Endothelial cell of umbilical vein (primary cell): ENCODE data around the gene ALLC. TPM values are rescaled to one million over a fixed set of nuclear protein-coding genes. Genes with fewer than 3 reads are reported as not detected.

Experiments
- BruUV-seq: library from RNA; stranded (reverse); fragments of 400-500 nt; replicated peaks from 2 replicates; lab custom pipeline; 2021; lab: Mats Ljungman, UMichigan
- CTCF ChIA-PET: fragments of 300-600, 350-600 bp; sonication (Branson Sonifier 250); formaldehyde crosslinking; loops from one replicate; lab custom pipeline; 2021; ENCODE audit warnings: antibody characterized with exemption, inconsistent platforms; lab: Charles Lee
- POLR2A ChIA-PET: fragments of 300-600, 350-600 bp; sonication (Branson Sonifier 250); formaldehyde crosslinking; loops from one replicate; lab custom pipeline; 2021; ENCODE audit warnings: antibody characterized with exemption, inconsistent platforms; lab: Charles Lee
- DNase-seq: peaks from one replicate; pipeline ENCODE4 v3.0.0-alpha.2; 2011; ENCODE audit warnings: low read depth, low spot score
- FAIRE-seq: peaks from 2 replicates; lab custom pipeline; 2011; peaks lifted over from hg19 to GRCh38; lab: Jason Lieb, UNC
- H2AFZ ChIP-seq: 2 replicates; pipeline ENCODE4 v1.6.0; 2012; ENCODE audit warnings: low read depth, low read length, control low read depth, inconsistent platforms
- H3K27ac ChIP-seq: 2 replicates; pipeline ENCODE4 v1.5.1; 2011; ENCODE audit warnings: low read depth, mild to moderate bottlenecking, control low read depth, low read length, moderate library complexity; ENCODE audit not compliant: insufficient read depth
- H3K27me3 ChIP-seq, 2 experiments: 2 replicates each; pipeline versions ENCODE4 v1.6.0 to v1.6.1; 2011; ENCODE audit warnings: low read length in 2 of 2, mixed read lengths in 1 of 2; ENCODE audit not compliant: control insufficient read depth in 2 of 2, insufficient read depth in 2 of 2
- H3K36me3 ChIP-seq, 2 experiments: 2 replicates in 1 of 2; 3 replicates in 1 of 2; pipeline ENCODE4 v1.5.1; 2011; ENCODE audit warnings: low read length in 2 of 2, mild to moderate bottlenecking in 1 of 2, moderate library complexity in 1 of 2; ENCODE audit not compliant: control insufficient read depth in 2 of 2, insufficient read depth in 2 of 2; ENCODE audit errors: extremely low read depth in 1 of 2
- H3K4me1 ChIP-seq: 3 replicates; pipeline ENCODE4 v1.5.1; 2011; ENCODE audit warnings: mild to moderate bottlenecking, low read length; ENCODE audit not compliant: control insufficient read depth, insufficient read depth; ENCODE audit errors: extremely low read depth
- H3K4me2 ChIP-seq: 2 replicates; pipeline ENCODE4 v1.6.1; 2011; ENCODE audit warnings: low read length, control low read depth, mixed read lengths; ENCODE audit not compliant: insufficient read depth
- H3K4me3 ChIP-seq, 3 experiments: fragments of 200-600 bp in 1 of 3; sonication (generic), shearing (Covaris generic) in 1 of 3; replicated peaks in 1 of 3; 2 replicates each; pipeline ENCODE4 v1.5.1; 2011 to 2016; ENCODE audit warnings: control low read depth in 3 of 3, low read length in 3 of 3, mild to moderate bottlenecking in 2 of 3, inconsistent platforms in 1 of 3, low read depth in 1 of 3, moderate library complexity in 1 of 3; ENCODE audit not compliant: insufficient read depth in 1 of 3
- H3K79me2 ChIP-seq: 2 replicates; pipeline ENCODE4 v1.6.0; 2012; ENCODE audit warnings: low read length, inconsistent platforms; ENCODE audit not compliant: control insufficient read depth, insufficient read depth
- H3K9ac ChIP-seq: replicated peaks from 2 replicates; pipeline ENCODE3; 2011; ENCODE audit warnings: low read length, control low read depth; ENCODE audit not compliant: insufficient read depth; ENCODE audit errors: extremely low read depth
- H3K9me1 ChIP-seq: replicated peaks from 3 replicates; pipeline ENCODE4 v1.6.0; 2011; ENCODE audit warnings: mild to moderate bottlenecking, low read length; ENCODE audit not compliant: control insufficient read depth, insufficient read depth; ENCODE audit errors: extremely low read depth
- H3K9me3 ChIP-seq: replicated peaks from 2 replicates; pipeline ENCODE4 v1.5.1; 2012; ENCODE audit warnings: low read length, inconsistent platforms; ENCODE audit not compliant: control insufficient read depth, insufficient read depth
- H4K20me1 ChIP-seq: replicated peaks from 2 replicates; pipeline ENCODE3; 2011; ENCODE audit warnings: mild to moderate bottlenecking, low read length; ENCODE audit not compliant: control insufficient read depth, insufficient read depth; ENCODE audit errors: extremely low read depth
- CTCF ChIP-seq, 2 donors: IDR thresholded peaks; 1 replicate in 1 of 2; 2 replicates in 1 of 2; pipeline ENCODE4 v1.5.1; 2011; ENCODE audit warnings: low read length in 2 of 2, mild to moderate bottlenecking in 2 of 2, moderate library complexity in 2 of 2, control low read depth in 1 of 2, inconsistent platforms in 1 of 2, low read depth in 1 of 2; ENCODE audit not compliant: insufficient read depth in 1 of 2; ENCODE audit errors: extremely low read depth in 1 of 2
- MAX ChIP-seq: IDR thresholded peaks from 2 replicates; pipeline ENCODE4 v1.6.1; 2011; ENCODE audit not compliant: insufficient read depth, insufficient read length
- POLR2A ChIP-seq: IDR thresholded peaks from 2 replicates; pipeline ENCODE4 v1.6.1; 2012; ENCODE audit warnings: low read depth, mild to moderate bottlenecking, control low read depth, low read length
- POLR2AphosphoS5 ChIP-seq: IDR thresholded peaks from 2 replicates; pipeline ENCODE4 v1.6.1; 2012; ENCODE audit warnings: low read depth, mild to moderate bottlenecking, control low read depth, low read length, moderate library complexity; ENCODE audit not compliant: insufficient read depth
- dilution Hi-C: fragments of 300-500 bp; cut with MboI; formaldehyde crosslinking; loops from one replicate; pipeline ENCODE4 v1.15.0; 2019; ENCODE audit warnings: low sequenced_read_pairs; ENCODE audit not compliant: extremely low pct_ligation_motif_present
- intact Hi-C: fragments of 100-400 bp; cut with micrococcal nuclease; formaldehyde crosslinking; loops from one replicate; pipeline ENCODE4 v1.10.0; 2022
- polyA plus RNA-seq, 4 experiments: library from polyadenylated mRNA; depleted of rRNA in 3 of 4; stranded (reverse) in 3 of 4; unstranded in 1 of 4; fragments of >200 nt; gene quantifications; 2 replicates each; pipeline versions ENCODE4 v1.2.1 to v1.2.3, GENCODE V29; 2011 to 2012; ENCODE audit warnings: missing spikeins in 1 of 4
- total RNA-seq: library from RNA; stranded (reverse); gene quantifications from 2 replicates; pipeline ENCODE4 v1.2.3, GENCODE V29; 2021

Gene ALLC
- total and polyA plus RNA-seq, 2 donors (not counting 3 experiments of a cell fraction or from before 2014, with no cell fraction given): not detected

- Histone ChIP-seq H4K20me1 (no peaks in the 10 kb centered on the region), H3K27ac (no peak overlapping the region), H3K27me3 (no peaks in the 10 kb centered on the region), H3K9ac (no peak overlapping the region), H3K36me3 (no peaks in the 10 kb centered on the region), H3K4me3 (no peak overlapping the region), H3K9me3 (no peaks in the 10 kb centered on the region), H3K4me2 (no peak overlapping the region), H3K4me1 (peaks cover 4% of the 10 kb centered on the region), H3K9me1 (no peaks in the 10 kb centered on the region), H3K79me2 (no peaks in the 10 kb centered on the region), H2AFZ (no peak overlapping the region)
- intact Hi-C loops (loop anchor here (1.0 to 5.0 kb wide), 3 partner anchors 52 to 1034 kb away; no protein-coding TSS in a partner anchor), dilution Hi-C loops (no loop called here)
- TF ChIP-seq CTCF (IDR thresholded peaks at IDR 0.05; ENCODE audit: extremely low read depth in 1 of 2, insufficient read depth in 1 of 2, low read depth in 1 of 2, low read length in 2 of 2) (peak; percentile 34 to 58), MAX (no peak), POLR2AphosphoS5 (no peak), POLR2A (no peak)
- POLR2A ChIA-PET: no interaction called here
- peak; percentile 68 for FAIRE-seq
- DNase-seq: peak; percentile 61
- BruUV-seq: no TSS peak
- CTCF ChIA-PET: interaction anchor here (0.6 to 5.0 kb wide), 26 partner anchors 10 to 1637 kb away, joined by 3 to 49 read pairs (median 5); no protein-coding TSS in a partner anchor
These were observed 70.4 kb downstream of the ALLC start for GRCh38 chr2:3728104-3729054.
